Measurements from ENCODE around the gene CPVL. TPM values are rescaled to one million over a fixed set of nuclear protein-coding genes. Genes with fewer than 3 reads are reported as not detected.
"Not testable (repeated sequence)": the region's sequence is repeated elsewhere in the genome, so short reads cannot be mapped to it uniquely, and the experiment has no call there.

Gene CPVL
- total RNA-seq, 1 experiment from 2014 or later = 46.1 TPM

DNA sequence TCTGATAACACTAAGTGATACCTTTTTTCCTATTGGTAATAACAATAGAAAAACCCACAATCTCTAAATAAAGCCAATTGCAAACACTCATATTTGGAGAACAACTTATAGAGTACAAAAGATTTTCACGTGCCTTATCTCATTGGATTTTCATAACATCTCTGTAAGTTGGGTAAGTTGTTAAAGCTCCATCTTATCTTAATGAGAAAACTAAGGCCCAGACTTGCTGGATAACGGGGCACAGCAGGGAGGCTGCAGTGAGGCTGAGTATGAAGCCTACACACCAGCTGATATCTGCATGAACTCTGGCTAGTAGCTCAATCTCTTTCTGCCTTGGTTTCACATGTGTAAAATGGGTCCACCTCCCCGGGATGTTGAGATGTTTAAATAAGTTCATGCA lies 26.8 kb downstream of the CPVL start:
- H3K4me3 ChIP-seq (ENCODE audit: insufficient read depth, low read depth, low read length) = no peak overlapping the region
- no peaks in the 10 kb centered on the region for H3K27me3 ChIP-seq (ENCODE audit: control insufficient read depth, insufficient read depth, low read length)
- no peak for DNase-seq
- H3K36me3 ChIP-seq (replicated peaks; ENCODE audit: control insufficient read depth, insufficient read depth, low read length) = no peaks in the 10 kb centered on the region

DNA sequence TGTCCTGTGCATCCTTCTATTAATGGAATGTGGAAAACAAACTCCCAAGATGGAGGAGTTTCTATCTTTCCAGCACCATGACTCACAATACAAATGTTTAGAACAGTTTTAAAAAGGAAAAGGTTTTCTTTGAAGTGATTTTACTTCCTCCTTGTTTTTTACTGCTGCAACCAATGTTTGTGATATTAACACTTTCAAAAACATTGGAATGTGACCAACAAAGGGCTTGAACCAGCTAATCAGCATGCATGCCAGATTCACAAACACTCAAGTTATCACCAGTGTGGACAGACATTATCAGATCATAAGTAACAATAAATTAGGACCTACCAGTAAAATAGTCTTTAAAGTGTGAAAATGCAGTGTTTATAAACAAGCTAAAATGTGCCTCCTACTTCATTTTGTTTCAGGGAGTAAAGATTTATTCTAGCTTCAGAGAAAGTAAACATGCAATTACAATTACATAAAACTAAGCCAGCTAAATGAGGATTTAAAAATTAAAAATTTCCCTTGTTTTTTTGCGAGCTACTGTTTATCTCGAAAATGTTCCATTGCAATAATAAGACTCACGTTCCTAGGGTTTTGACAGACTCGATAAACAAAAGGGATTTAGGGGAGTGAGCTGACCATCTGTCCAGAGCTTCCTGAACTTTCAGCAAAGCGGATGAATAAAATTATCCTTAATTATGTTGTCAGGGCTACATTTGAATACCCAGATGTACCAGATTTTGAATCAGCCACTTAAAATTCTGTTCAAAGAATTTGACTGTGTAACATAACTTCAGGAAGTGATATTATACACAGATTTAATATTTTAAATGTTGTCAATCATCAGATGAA lies 29.8 kb downstream of the CPVL start:
- H3K27me3 ChIP-seq (ENCODE audit: control insufficient read depth, insufficient read depth, low read length) = no peaks in the 10 kb centered on the region
- H3K36me3 ChIP-seq (replicated peaks; ENCODE audit: control insufficient read depth, insufficient read depth, low read length) = no peaks in the 10 kb centered on the region
- DNase-seq = no peak
- no peak overlapping the region for H3K4me3 ChIP-seq (ENCODE audit: insufficient read depth, low read depth, low read length)

DNA sequence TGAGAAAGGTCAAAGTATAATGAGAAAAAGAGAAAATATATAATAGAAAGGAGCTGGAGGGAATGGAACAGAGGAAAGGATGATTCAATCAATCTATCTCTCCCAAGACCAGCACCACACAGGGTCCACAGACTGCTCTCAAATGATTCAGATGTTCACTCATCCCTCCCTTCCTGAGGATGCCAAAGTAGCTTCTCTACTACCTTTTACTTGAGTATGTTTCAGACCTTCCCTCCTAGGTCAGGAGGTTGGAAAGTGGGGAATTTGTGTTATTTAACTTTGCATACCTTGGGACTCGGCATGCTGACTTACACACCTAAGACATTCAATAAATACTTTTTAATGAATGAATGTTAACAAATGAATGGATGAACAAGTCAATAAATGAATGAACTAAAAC lies 30.6 kb downstream of the CPVL start:
- H3K4me3 ChIP-seq (ENCODE audit: insufficient read depth, low read depth, low read length) = no peak overlapping the region
- H3K36me3 ChIP-seq (replicated peaks; ENCODE audit: control insufficient read depth, insufficient read depth, low read length) = no peaks in the 10 kb centered on the region
- DNase-seq = no peak
- H3K27me3 ChIP-seq (ENCODE audit: control insufficient read depth, insufficient read depth, low read length) = no peaks in the 10 kb centered on the region

DNA sequence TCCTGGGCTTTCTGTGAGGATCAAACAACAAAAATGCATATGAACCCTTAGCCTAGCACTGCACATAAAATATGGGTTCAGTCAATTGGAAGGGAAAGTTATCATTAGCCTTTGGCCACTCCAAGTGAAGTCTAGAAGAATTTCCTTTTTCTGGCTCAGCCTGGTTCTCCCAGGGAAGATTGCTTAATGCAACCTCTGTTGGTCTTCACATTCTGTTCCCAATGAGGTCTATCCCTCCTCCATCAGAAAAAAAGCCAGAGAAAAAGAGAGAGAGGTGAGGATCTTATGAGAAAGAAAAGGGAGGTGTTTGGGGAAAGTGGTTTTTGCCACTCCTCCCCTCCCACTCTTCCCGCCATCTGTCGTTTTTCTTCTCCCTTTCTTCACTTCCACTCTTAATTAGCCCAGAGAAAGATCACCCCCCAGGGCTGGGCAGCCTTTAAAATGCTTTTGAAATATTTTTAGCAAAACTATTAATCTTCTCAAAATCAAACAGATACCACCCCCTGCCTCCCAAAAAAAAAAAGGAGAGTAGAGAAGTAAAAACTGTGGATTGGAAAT lies 31.1 kb downstream of the CPVL start:
- Histone ChIP-seq H3K27me3 (ENCODE audit: control insufficient read depth, insufficient read depth, low read length) (no peaks in the 10 kb centered on the region), H3K4me3 (ENCODE audit: insufficient read depth, low read depth, low read length) (no peak overlapping the region), H3K36me3 (replicated peaks; ENCODE audit: control insufficient read depth, insufficient read depth, low read length) (no peaks in the 10 kb centered on the region)
- no peak for DNase-seq

DNA sequence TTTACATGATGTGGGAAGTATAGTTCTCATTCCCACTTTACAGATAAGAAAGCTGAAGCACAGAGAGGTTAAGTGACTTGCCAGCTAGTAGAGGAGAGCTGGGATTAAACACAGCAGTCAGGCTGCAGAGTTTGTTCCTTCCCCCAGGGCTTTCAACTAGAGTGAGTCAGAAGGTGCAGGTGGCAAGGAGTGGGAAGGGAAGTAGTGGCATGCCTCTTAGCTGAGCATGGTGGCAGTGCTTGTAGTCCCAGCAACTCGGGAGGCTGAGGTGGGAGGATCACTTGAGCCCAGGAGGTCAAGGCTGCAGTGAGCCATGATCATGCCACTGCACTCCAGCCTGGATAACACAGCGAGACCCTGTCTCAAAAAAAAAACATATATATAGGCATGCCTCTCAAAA lies 32.1 kb downstream of the CPVL start:
- not testable (repeated sequence) for H3K27me3 ChIP-seq (ENCODE audit: control insufficient read depth, insufficient read depth, low read length); DNase-seq; H3K36me3 ChIP-seq (replicated peaks; ENCODE audit: control insufficient read depth, insufficient read depth, low read length); H3K4me3 ChIP-seq (ENCODE audit: insufficient read depth, low read depth, low read length)

DNA sequence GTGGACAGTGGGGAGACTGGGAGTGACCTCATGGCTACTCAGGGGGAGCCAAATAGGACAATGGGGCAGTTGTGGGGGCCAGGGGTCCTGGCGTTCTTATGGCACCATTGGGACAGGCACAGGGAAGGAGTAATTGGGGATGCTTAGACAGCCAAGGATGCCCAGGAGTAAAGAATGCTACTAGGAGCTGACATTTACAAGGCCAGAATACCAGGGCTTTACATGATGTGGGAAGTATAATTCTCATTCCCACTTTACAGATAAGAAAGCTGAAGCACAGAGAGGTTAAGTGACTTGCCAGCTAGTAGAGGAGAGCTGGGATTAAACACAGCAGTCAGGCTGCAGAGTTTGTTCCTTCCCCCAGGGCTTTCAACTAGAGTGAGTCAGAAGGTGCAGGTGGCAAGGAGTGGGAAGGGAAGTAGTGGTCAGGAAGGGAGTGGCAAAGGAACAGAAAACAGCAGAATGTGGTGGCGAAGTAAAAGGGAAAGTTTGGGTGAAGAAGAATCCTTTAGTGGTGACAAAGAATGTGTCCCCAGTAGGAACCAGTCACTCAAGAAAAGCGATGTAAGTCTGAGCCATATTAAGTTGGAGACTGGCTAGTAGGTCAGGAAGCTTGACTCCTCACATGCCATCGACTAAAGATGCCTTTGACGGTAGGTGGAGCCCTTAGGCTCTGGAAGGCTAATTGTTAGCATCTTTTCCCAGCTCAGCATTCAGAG lies 32.8 kb downstream of the CPVL start:
- Histone ChIP-seq H3K27me3 (ENCODE audit: control insufficient read depth, insufficient read depth, low read length) (no peaks in the 10 kb centered on the region), H3K36me3 (replicated peaks; ENCODE audit: control insufficient read depth, insufficient read depth, low read length) (no peaks in the 10 kb centered on the region), H3K4me3 (ENCODE audit: insufficient read depth, low read depth, low read length) (no peak overlapping the region)
- peak; percentile 35 for DNase-seq

DNA sequence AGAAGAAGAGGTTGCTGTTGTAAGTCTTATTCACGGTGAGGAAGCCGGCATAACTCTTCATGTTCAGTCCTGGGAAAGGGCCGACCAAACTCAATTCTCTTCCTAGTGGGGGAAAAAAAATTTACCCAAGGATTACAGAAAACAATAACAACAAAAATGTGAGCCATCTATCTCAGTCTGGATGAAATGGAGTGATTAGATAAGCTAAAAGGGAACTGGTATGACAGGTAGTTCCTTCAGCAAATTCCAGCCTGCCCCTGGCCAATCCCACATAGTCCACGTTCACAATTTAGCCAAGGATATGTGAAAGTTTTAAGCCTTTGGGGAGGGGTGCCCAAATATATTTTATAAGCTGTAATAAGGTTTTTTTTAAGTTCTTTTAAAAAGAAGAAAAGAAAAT lies 33.6 kb downstream of the CPVL start:
- H3K4me3 ChIP-seq (ENCODE audit: insufficient read depth, low read depth, low read length) = no peak overlapping the region
- no peaks in the 10 kb centered on the region for H3K36me3 ChIP-seq (replicated peaks; ENCODE audit: control insufficient read depth, insufficient read depth, low read length)
- H3K27me3 ChIP-seq (ENCODE audit: control insufficient read depth, insufficient read depth, low read length) = no peaks in the 10 kb centered on the region
- no peak for DNase-seq

DNA sequence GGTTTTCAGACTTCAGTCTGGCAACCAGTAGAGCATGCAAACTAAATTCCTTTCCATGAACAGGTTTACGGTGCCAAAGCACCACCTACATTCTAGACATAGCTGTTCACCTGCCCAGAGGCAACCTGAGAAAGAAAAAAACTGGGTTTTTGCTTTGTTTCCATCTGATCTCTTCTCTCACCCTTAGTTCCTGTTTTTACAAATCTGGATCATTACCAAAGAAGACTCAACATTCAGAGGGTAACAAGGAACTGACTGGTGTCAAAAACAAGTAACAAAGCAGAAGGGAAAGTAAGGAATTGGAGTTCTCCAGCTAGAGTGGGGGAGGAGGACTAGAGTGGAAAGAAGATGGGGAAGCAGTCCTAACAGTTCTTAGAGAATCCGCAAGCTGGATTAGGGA lies 36.4 kb downstream of the CPVL start:
- no peak for DNase-seq

DNA sequence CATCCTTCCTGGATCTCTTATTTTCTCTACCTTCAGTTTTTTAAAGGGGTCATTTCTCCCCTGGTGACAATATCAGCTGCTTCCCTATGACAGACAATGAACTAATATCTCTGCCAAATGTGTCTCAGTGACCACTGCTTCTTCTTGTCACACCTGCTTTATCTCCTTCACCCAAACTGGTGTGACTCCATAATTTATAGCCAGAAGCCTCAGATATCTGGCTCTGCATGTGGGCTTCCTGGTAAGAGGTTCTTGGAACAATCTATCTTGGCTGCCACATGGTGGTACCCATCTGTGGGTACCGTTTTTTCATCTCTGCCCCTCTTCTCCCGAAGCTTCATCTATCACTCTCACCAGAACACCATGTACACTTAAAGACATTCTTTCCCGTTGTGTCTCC lies 37.0 kb downstream of the CPVL start:
- no peaks in the 10 kb centered on the region for H3K36me3 ChIP-seq (replicated peaks; ENCODE audit: control insufficient read depth, insufficient read depth, low read length)
- no peak for DNase-seq
- no peaks in the 10 kb centered on the region for H3K27me3 ChIP-seq (ENCODE audit: control insufficient read depth, insufficient read depth, low read length)
- H3K4me3 ChIP-seq (ENCODE audit: insufficient read depth, low read depth, low read length) = no peak overlapping the region

More for the DNA sequence above, 36.4 kb downstream of the CPVL start:
- no peaks in the 10 kb centered on the region for H3K36me3 ChIP-seq (replicated peaks; ENCODE audit: control insufficient read depth, insufficient read depth, low read length)
- no peak overlapping the region for H3K4me3 ChIP-seq (ENCODE audit: insufficient read depth, low read depth, low read length)
- no peaks in the 10 kb centered on the region for H3K27me3 ChIP-seq (ENCODE audit: control insufficient read depth, insufficient read depth, low read length)

DNA sequence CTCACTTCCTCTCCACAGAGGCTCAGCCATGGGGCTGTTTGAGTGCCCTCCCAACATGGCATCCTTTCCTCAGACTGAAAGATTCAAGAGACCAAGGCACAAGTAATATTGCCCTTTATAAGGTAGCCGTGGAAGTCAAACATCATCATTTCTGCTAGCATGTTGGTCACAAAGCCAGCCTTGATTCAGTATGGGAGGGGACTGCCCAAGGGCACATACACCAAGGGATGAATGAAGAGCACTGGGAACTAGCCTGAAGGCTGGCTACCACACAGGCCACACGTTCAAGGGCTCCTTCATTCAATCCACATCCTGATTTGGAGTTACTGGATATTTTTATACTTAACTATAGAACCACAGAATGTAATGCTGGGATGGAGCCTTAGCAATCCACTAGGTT lies 39.3 kb downstream of the CPVL start:
- no peaks in the 10 kb centered on the region for H3K27me3 ChIP-seq (ENCODE audit: control insufficient read depth, insufficient read depth, low read length)
- no peak for DNase-seq

DNA sequence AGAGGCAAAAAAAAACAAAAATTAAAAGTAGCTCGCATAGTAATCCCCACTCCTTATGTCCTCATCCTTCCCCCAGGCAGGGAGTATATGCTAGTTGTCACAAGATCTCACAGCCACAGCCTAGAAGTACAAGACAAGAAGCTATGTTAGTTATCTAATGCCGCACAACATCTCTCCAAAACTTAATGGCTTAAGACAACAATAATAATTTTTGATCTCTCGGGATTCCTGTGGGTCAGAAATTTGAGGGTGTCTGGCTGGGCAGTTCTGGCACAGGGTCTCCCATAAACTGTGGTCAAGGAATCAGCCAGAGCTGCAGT lies 39.7 kb downstream of the CPVL start:
- H3K27me3 ChIP-seq (ENCODE audit: control insufficient read depth, insufficient read depth, low read length) = no peaks in the 10 kb centered on the region
- H3K36me3 ChIP-seq (replicated peaks; ENCODE audit: control insufficient read depth, insufficient read depth, low read length) = no peaks in the 10 kb centered on the region
- no peak for DNase-seq
- no peak overlapping the region for H3K4me3 ChIP-seq (ENCODE audit: insufficient read depth, low read depth, low read length)

More for the DNA sequence above, 39.3 kb downstream of the CPVL start:
- Histone ChIP-seq H3K4me3 (ENCODE audit: insufficient read depth, low read depth, low read length) (no peak overlapping the region), H3K36me3 (replicated peaks; ENCODE audit: control insufficient read depth, insufficient read depth, low read length) (no peaks in the 10 kb centered on the region)

DNA sequence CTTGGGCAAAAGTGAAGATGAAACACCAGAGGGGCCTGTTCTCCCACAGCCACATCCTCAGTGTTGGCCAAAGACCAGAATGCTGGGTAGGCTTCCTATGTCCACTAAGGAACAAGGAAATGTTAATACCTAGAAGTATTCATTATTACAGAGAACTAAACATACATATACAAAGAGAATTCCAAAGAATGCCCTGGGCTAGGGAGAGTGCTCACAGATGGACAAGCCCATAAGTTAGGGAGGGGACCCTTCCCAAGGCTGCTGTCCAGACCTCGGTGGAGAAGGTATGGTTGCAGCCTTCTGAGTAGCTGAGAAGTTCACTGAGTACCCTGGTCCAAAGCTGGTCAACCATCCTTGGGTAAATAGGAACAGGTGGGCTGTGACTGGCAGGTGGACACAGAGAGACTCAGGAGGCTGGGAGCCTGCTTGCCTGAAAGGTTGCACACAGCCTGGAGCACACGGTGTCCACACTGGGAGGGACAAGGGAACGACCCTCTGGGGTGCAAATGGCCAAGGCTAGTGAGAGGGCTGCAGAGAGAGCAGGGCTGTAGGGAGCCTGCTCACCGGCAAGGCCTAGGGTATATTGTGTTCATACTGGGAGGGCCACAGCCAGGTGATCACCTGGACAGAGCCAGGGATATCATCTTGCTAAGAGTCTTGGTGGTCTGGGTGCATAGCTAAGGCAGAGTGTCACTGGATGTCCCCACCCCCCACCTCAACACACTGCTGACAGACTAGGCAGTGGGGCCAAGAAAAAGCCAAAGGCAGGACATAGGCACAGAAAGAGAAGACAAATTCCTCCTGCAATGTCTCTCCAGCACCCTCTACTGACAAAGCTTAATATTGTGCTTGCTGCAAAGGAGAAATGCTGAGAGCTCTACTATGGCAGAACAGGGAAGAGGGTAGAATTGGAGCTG lies 40.3 kb downstream of the CPVL start:
- Histone ChIP-seq H3K27me3 (ENCODE audit: control insufficient read depth, insufficient read depth, low read length) (no peaks in the 10 kb centered on the region), H3K4me3 (ENCODE audit: insufficient read depth, low read depth, low read length) (no peak overlapping the region), H3K36me3 (replicated peaks; ENCODE audit: control insufficient read depth, insufficient read depth, low read length) (no peaks in the 10 kb centered on the region)
- peak; percentile 13 for DNase-seq

DNA sequence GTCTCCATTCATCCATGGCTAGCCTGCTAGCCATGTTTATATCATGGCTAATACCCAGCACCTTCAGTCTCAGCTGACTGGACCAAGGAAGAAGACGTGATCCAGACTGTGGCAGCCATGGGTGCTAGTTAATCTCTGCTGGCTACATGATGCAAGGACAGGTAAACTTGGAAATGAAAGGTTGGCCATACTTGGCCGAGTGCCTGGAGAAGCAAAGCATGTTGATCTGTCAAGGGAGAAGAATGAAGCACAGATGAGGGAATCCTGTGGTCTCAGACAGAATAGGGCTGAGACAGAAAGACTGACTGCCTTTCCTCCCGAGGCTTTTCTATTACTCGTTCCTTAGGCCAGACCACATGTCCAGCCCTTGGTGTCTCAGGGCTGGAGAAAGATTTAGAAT lies 41.1 kb downstream of the CPVL start:
- Histone ChIP-seq H3K27me3 (ENCODE audit: control insufficient read depth, insufficient read depth, low read length) (no peaks in the 10 kb centered on the region), H3K36me3 (replicated peaks; ENCODE audit: control insufficient read depth, insufficient read depth, low read length) (no peaks in the 10 kb centered on the region), H3K4me3 (ENCODE audit: insufficient read depth, low read depth, low read length) (no peak overlapping the region)
- DNase-seq = no peak

DNA sequence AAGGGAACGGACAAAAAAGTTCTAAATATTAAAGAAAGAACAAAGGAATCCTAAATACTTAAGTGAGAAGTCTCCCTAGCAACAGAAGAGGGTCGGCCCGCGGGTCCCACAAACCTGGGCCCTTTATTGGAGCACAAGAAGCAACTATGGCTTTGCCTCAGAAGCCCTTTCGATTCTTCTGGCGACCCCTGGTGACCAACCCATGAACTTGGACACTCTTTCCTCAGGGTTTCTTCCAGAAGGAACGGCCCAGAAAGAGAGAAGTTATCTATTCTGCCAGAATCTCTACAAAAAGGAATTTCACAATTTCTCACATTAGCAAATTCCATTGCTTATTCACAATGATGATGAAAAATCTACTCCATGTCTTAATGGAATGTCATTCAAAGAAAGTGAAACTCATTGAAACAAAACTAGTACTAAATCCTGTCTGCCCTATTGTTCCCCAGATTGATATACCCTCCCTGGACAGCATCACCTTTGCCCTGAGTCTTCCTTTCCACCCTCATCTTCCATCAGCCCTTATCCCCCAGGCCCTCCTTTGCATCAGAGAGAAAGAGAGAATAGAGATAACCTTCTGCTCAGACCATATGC lies 43.7 kb downstream of the CPVL start:
- peak; percentile 68 for DNase-seq
- no peaks in the 10 kb centered on the region for H3K27me3 ChIP-seq (ENCODE audit: control insufficient read depth, insufficient read depth, low read length)
- H3K4me3 ChIP-seq (ENCODE audit: insufficient read depth, low read depth, low read length) = no peak overlapping the region
- no peaks in the 10 kb centered on the region for H3K36me3 ChIP-seq (replicated peaks; ENCODE audit: control insufficient read depth, insufficient read depth, low read length)
